ENCODE results near the gene MCM8.

Gene MCM8

DNA sequence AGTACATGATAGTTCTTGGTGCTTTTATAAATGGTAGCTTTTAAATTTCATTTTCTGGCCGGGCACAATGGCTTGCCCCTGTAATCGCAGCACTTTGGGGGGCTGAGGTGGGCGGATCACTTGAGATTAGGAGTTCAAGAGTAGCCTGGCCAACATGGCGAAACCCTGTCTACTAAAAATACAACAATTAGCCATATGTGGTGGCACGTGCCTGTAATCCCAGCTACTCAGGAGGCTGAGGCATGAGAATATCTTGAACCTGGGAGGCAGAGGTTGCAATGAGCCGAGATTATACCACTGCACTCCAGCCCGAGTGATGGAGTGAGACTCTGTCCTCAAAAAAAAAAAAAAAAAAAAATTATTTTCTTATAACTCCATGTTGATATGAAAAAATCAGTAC is 67.4 kb downstream of the MCM8 start:
- TF ChIP-seq, protein P1, sequence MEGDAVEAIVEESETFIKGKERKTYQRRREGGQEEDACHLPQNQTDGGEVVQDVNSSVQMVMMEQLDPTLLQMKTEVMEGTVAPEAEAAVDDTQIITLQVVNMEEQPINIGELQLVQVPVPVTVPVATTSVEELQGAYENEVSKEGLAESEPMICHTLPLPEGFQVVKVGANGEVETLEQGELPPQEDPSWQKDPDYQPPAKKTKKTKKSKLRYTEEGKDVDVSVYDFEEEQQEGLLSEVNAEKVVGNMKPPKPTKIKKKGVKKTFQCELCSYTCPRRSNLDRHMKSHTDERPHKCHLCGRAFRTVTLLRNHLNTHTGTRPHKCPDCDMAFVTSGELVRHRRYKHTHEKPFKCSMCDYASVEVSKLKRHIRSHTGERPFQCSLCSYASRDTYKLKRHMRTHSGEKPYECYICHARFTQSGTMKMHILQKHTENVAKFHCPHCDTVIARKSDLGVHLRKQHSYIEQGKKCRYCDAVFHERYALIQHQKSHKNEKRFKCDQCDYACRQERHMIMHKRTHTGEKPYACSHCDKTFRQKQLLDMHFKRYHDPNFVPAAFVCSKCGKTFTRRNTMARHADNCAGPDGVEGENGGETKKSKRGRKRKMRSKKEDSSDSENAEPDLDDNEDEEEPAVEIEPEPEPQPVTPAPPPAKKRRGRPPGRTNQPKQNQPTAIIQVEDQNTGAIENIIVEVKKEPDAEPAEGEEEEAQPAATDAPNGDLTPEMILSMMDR (IDR thresholded peaks at IDR 0.05; ENCODE audit: low read depth, low read length, poor library complexity, severe bottlenecking): no peak
- TF ChIP-seq EZH2phosphoT487 (IDR thresholded peaks at IDR 0.05; ENCODE audit: borderline replicate concordance, low read length): no peak
- H4K20me1 ChIP-seq (ENCODE audit: control insufficient read depth, insufficient read depth, low read depth, low read length): no peaks in the 10 kb centered on the region
- peaks cover 67% of the 10 kb centered on the region for H3K79me2 ChIP-seq (ENCODE audit: control insufficient read depth, low read length)
- H3K27me3 ChIP-seq (ENCODE audit: control insufficient read depth, low read length): no peaks in the 10 kb centered on the region
- H3K36me3 ChIP-seq (ENCODE audit: control insufficient read depth, low read length): peaks cover 83% of the 10 kb centered on the region
- no peak overlapping the region for H3K4me2 ChIP-seq (ENCODE audit: low read length)
- H3F3A ChIP-seq (ENCODE audit: control insufficient read depth, insufficient read depth): peaks cover 6% of the 10 kb centered on the region; the same call in 1 of the 2 replicates
- H3K9me2 ChIP-seq (replicated peaks; ENCODE audit: control insufficient read depth, low read length): no peaks in the 10 kb centered on the region
- no peak overlapping the region for H3K27ac ChIP-seq (ENCODE audit: low read depth, low read length)
- H3K4me1 ChIP-seq (ENCODE audit: control insufficient read depth, low read length): no peaks in the 10 kb centered on the region
- H3K4me3 ChIP-seq (ENCODE audit: low read length): no peak overlapping the region
- no peaks in the 10 kb centered on the region for H3K9me3 ChIP-seq (ENCODE audit: control insufficient read depth, insufficient read depth, low read length)

DNA sequence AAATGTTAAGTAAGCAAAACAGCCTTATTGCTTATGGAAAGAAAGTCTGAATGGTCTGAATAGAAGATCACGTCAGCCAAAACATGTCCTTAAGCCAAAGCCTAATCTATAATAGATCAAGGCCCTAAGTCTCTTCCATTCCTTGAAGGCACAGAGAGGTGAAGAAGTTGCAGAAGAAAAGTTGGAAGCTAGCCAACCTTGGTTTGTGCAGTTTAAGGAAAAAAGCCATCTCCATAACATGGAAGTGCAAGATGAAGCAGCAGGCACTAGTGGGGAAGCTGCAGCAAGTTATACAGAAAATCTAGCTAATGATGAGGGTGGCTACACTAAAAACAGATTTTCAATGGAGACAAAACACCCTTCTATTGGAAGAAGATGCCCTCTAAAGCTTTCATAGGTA is 74.3 kb downstream of the MCM8 start:
- H3K27ac ChIP-seq (ENCODE audit: low read depth, low read length): no peak overlapping the region
- TF ChIP-seq EZH2phosphoT487 (IDR thresholded peaks at IDR 0.05; ENCODE audit: borderline replicate concordance, low read length): no peak
- TF ChIP-seq, protein P1 (IDR thresholded peaks at IDR 0.05; ENCODE audit: low read depth, low read length, poor library complexity, severe bottlenecking): no peak
- no peaks in the 10 kb centered on the region for H3F3A ChIP-seq (ENCODE audit: control insufficient read depth, insufficient read depth)
- peaks cover 38% of the 10 kb centered on the region for H3K79me2 ChIP-seq (ENCODE audit: control insufficient read depth, low read length)
- H3K36me3 ChIP-seq (ENCODE audit: control insufficient read depth, low read length): peaks cover 74% of the 10 kb centered on the region
- no peak overlapping the region for H3K4me2 ChIP-seq (ENCODE audit: low read length)
- no peaks in the 10 kb centered on the region; the same call in 1 of the 2 replicates for H4K20me1 ChIP-seq (ENCODE audit: control insufficient read depth, insufficient read depth, low read depth, low read length)
- no peaks in the 10 kb centered on the region for H3K9me2 ChIP-seq (replicated peaks; ENCODE audit: control insufficient read depth, low read length)
- 0 out of 2 replicates have a peak, but pooled peaks cover 3% of the 10 kb centered on the region for H3K4me1 ChIP-seq (ENCODE audit: control insufficient read depth, low read length)
- no peaks in the 10 kb centered on the region for H3K27me3 ChIP-seq (ENCODE audit: control insufficient read depth, low read length)
- H3K4me3 ChIP-seq (ENCODE audit: low read length): no peak overlapping the region
- no peaks in the 10 kb centered on the region for H3K9me3 ChIP-seq (ENCODE audit: control insufficient read depth, insufficient read depth, low read length)

- no peak overlapping the region for H3K27ac ChIP-seq (ENCODE audit: low read depth, low read length)
- no peak overlapping the region for H3K4me2 ChIP-seq (ENCODE audit: low read length)
- H3F3A ChIP-seq (ENCODE audit: control insufficient read depth, insufficient read depth): no peaks in the 10 kb centered on the region
- peaks cover 30% of the 10 kb centered on the region for H3K79me2 ChIP-seq (ENCODE audit: control insufficient read depth, low read length)
- H3K9me3 ChIP-seq (ENCODE audit: control insufficient read depth, insufficient read depth, low read length): no peaks in the 10 kb centered on the region
- no peak for TF ChIP-seq EZH2phosphoT487 (IDR thresholded peaks at IDR 0.05; ENCODE audit: borderline replicate concordance, low read length)
- TF ChIP-seq, protein P1 (IDR thresholded peaks at IDR 0.05; ENCODE audit: low read depth, low read length, poor library complexity, severe bottlenecking): no peak
- peaks cover 67% of the 10 kb centered on the region for H3K36me3 ChIP-seq (ENCODE audit: control insufficient read depth, low read length)
- H3K27me3 ChIP-seq (ENCODE audit: control insufficient read depth, low read length): no peaks in the 10 kb centered on the region
- H3K9me2 ChIP-seq (replicated peaks; ENCODE audit: control insufficient read depth, low read length): no peaks in the 10 kb centered on the region
- H4K20me1 ChIP-seq (ENCODE audit: control insufficient read depth, insufficient read depth, low read depth, low read length): no peaks in the 10 kb centered on the region; the same call in 1 of the 2 replicates
- 0 out of 2 replicates have a peak, but pooled peaks cover 3% of the 10 kb centered on the region for H3K4me1 ChIP-seq (ENCODE audit: control insufficient read depth, low read length)
- H3K4me3 ChIP-seq (ENCODE audit: low read length): no peak overlapping the region
Measured at GRCh38 chr20:6026051-6026450, 75.6 kb downstream of the MCM8 start.
